GM19463 (cell line): Measurements from ENCODE around the gene KRTAP5-9.
"Not testable (repeated sequence)": the region's sequence is repeated elsewhere in the genome, so short reads cannot be mapped to it uniquely, and the experiment has no call there.

Experiments
- ATAC-seq: cut with Tn5 transposase; IDR thresholded peaks from one replicate; pipeline ENCODE4 v1.9.1; 2021; ENCODE audit warnings: mild to moderate bottlenecking, moderate library complexity; ENCODE audit not compliant: unreplicated experiment

Gene KRTAP5-9

DNA sequence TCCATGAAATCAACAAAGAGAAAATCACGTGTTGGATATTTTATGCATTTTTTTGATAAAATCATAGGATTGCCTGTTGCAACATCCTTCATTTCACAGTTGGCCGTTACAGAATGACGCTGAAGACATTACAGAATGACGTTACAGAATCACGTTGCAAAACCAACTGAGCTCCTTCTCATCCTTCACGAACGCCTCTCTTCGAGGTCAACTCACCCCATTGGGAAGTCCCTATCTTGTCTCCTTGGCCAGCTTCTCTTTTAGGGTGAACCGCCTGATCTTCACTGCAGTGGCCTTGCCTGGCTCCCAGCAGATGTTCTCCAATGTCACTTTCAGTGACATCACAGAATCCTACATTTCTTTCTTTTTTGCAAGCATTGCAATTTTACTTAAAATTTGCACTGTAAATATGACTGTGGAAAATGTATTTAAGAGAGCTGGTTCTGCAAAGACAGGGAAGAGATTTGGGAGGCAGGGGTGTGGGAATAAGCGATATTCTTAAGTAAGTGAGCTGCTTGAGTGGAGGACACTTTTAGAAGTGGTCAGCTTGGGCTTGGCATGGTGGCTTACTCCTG lies 16.1 kb upstream of the KRTAP5-9 start:
- ATAC-seq = no peak

DNA sequence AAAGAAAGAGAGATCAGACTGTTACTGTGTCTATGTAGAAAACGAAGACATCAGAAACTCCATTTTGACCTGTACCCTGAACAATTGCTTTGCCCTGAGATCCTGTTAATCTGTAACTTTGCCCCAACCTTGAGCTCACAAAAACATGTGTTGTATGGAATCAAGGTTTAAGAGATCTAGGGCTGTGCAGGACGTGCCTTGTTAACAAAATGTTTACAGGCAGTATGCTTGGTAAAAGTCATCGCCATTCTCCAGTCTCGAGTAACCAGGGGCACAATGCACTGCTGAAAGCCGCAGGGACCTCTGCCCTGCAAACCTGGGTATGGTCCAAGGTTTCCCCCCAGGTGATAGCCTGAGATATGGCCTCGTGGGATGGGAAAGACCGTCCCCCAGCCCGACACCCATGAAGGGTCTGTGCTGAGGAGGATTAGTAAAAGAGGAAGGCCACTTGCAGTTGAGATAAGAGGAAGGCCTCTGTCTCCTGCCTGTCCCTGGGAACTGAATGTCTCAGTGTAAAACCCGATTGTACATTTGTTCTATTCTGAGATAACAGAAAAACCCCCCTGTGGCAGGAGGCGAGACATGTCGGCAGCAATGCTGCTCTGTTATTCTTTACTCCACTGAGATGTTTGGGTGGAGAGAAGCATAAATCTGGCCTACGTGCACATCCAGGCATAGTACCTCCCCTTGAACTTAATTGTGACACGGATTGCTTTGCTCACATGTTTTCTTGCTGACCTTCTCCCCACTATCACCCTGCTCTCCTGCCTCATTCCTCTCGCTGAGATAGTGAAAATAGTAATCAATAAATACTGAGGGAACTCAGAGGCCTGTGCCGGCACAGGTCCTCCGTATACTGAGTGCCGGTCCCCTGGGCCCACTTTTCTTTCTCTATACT lies 13.3 kb upstream of the KRTAP5-9 start:
- not testable (repeated sequence) for ATAC-seq

DNA sequence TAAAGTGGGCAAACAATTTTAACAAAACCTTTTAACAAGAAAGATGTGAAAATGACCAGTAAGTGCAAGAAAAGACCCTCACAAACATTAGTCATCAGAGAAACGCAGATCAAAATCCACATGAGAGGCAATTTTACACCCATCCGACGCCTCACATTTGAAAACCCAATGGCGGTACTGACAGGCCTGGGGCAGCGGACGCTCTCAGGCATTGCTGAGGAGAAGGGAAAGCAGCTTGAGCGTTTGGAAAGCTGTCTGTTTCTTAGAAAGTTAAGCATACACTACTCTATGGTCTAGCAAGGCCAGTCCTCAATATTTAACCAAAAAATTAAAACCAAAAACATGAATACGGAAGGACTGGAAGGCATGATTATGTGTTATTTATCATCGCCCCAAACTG lies 12.4 kb upstream of the KRTAP5-9 start:
- no peak for ATAC-seq

DNA sequence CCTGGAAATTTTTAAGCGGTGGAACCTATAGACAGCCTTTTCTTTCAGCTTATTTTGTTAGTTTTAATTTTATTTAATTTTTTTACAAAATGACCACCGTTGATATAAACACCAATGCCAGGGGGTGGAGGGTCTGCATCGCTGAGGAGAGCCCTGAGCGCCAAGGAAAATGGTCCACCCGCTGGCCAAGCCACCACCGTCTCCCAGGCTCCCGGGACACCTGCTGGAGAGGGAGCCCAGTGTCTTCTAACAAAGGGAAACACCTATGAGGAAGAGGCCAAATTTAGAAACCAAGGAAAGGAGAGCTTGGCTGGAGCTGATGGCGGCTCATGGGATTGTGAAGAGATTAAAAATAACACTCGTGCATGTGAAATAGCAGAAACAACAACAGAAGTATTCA lies 10.7 kb upstream of the KRTAP5-9 start:
- no peak for ATAC-seq

DNA sequence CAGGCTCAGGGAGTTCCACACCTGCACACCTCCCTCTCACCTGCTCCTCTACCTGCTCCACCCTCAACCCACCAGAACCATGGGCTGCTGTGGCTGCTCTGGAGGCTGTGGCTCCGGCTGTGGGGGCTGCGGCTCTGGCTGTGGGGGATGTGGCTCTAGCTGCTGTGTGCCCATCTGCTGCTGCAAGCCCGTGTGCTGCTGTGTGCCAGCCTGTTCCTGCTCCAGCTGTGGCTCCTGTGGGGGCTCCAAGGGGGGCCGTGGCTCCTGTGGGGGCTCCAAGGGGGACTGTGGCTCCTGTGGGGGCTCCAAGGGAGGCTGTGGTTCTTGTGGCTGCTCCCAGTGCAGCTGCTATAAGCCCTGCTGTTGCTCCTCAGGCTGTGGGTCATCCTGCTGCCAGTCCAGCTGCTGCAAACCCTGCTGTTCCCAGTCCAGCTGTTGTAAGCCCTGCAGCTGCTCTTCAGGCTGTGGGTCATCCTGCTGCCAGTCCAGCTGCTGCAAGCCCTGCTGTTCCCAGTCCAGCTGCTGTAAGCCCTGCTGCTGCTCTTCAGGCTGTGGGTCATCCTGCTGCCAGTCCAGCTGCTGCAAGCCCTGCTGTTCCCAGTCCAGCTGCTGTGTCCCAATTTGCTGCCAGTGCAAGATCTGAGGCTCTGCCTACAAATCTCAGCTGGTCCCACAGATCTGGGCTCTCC lies 10.1 kb upstream of the KRTAP5-9 start, which contains the start of gene KRTAP5-8:
KRTAP5-8 (plus strand) TSS at position 49 of the 689 bp plus-strand sequence; CDS start at position 80, 31 bp downstream.
- ATAC-seq = not testable (repeated sequence)

DNA sequence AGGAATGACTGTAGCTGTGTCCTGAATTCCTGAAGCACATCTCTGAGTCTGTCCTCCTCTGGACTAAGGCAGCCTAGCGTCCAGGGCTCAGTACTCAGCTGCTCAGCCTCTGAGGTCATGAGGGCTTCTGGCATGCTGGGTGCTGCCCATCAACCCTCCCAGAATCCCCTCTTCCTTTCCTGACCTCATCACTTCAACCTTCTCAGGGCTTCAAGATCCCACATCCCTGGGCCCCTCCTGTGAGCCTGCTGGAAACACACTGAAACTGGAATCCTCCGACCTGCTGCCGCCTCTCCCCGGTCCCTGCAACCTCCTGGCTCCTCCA lies 9.6 kb upstream of the KRTAP5-9 start:
- no peak for ATAC-seq

DNA sequence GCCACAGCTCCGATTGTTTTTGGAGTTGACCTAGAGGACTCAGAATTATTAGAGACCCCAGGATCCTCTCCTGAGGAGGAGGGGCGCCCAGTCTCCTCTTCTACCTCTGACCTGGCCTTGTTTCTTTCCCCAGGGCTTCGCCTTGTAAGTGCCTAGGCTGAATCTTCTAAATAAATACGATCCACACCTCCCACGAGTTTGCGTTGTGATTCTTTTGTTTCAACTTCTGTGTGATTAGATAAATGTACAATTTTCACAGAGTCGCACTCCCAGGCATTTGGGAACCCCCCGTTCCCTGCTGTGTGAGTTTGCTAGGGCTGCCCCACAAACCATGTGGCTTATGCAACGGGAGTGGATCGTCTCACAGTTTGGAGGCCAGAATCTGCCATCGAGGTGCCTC lies 9.2 kb upstream of the KRTAP5-9 start:
- no peak for ATAC-seq

DNA sequence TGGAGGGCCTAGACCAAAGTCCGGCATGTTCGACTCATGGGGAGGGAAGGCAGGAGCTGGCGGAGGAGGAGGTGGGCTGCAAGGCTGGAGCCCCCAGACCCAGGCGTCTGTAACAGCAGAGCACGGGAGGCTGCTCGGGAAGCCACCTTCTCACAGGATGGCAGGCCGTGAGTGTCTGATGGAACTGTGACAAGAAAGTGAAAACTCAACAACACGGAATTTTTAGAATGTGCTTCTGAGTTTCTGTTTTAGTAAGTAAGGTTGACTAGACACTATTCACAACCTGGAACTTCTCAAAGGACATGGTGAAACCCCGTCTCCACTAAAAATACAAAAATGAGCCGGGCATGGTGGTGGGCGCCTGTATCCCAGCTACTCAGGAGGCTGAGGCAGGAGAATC lies 8.2 kb upstream of the KRTAP5-9 start:
- not testable (repeated sequence) for ATAC-seq

DNA sequence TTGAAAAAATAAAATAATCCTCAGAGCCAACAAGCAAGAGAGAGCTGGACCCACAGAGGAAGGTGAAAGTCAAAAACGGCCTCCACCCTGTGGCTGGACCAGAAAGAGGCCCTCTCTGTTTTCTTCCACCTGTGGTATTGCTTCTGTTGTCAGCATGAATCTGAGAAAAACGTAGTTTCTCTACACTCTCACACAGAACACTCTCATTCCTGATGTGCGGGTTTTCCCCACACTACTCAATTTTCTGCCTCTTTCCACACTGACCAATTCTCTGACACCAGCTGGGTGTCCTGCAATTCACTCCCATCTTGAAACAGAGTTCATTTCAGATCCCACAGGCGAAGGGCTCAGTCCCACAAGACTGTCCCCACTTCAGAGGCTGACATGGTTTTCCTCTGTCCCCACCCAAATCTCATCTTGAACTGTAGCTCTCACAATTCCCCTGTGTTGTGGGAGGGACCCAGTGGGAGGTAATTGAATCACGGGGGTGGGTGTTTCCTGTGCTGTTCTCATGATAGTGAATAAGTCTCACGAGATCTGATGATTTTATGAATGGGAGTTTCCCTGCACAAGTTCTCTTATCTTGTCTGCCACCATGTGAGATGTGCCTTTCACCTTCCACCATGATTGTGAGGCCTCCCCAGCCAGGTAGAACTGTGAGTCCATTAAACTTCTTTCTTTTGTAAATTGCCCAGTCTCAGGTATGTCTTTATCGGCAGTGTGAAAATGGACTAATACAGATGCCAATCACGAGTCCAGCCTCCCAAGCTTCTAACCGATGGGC lies 7.5 kb upstream of the KRTAP5-9 start:
- not testable (repeated sequence) for ATAC-seq

DNA sequence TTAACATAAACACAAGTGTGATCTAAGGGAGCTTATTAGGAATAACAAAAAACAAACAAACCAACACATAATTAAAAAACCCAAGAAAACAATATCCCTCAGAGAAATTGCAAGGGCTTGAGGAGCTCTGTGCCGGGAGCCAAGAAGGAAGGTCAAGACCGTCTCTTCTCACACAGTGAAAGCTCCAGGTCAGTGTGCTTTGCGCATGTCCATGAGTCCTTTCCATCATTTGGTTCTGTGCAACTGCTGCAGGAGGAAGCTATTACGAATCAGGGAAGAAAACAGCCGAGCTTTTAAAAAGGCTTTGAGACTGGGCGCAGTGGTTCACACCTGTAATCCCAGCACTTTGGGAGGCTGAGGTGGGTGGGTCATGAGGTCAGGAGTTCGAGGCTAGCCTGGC lies 5.8 kb upstream of the KRTAP5-9 start:
- no peak for ATAC-seq

DNA sequence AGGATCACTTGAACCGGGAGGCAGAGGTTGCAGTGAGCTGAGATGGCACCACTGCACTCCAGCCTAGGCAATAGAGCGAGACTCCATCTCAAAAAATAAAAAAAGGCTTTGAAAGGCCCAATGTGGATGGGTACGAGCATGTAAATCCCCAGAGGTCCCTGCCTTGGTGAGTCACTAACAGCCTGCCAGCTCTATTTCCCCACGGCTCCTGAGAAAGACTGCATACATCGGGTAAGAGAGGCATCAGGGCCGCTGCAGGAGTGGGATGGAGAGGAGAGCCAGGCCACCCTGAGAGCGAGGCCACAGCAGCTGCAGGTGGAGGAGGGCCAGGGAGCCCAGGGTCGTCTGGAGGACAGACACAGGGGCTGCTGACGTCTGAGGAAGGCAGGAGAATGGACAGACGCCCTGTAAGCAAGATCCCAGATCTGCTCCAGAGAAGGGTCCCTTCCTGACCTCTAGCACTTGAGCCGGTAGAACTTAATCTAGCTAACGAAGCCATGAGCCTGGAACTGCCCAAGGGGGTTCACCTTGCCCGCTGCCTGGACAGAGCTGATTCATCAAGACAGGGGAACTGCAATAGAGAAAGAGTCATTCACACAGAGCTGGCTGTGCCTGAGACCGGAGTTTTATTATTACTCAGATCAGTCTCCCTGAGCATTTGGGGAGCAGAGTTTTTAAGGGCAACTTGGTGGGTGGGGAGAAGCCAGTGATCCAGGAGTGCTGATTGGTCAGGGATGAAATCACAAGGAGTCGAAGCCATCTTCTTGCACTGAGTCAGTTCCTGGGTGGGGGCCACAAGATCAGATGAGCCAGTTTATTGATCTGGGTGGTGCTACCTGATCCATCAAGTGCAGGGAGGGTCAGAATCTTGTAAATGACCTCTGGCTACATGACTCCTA lies 5.1 kb upstream of the KRTAP5-9 start:
- no peak for ATAC-seq

DNA sequence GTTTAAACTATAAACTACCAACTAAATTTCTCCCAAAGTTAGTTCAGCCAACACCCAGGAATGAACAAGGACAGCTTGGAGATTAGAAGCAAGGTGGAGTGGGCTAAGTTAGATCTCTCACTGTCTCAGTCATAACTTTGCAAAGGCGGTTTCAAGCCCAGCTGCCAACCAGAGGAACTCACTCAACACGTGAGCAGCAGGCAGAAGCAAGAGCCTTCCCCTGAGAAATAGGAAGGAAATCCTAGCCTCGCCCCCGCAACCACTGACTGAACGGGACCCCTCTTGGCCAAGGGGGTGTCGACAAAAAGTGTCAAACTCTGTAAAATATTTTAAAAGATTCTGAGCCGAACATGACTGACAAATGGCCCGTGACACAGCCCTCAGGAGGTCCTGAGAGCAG lies 4.4 kb upstream of the KRTAP5-9 start:
- no peak for ATAC-seq

DNA sequence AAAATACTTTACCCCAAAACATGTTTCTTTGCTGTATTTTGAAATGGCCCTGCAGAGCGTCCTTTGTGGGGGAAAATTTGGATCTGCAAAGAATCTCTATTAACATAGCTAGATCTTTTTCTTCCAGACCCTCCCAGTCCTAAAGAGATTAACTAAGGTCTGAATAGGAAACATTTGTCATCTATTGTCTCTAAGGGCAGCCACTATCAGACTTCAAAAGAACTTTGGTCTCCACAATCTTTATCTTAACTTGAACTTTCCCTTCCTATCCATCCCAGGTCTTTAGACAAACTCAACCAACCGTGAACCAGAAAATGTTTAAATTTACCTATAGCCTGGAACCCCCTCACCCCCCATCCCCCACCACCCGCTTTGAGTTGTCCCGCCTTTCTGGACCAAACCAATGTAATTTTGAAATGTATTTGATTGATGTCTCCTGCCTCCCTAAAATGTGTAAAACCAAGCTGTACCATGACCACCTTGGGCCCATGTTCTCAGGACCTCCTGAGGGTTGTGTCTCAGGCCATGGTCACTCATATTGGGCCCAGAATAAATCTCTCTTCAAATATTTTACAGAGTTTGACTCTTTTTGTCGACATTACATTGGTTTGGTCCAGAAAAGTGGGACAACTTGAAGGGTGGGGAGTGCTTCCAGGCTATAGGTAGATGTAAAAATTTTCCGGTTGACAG lies 3.5 kb upstream of the KRTAP5-9 start:
- ATAC-seq = no peak

DNA sequence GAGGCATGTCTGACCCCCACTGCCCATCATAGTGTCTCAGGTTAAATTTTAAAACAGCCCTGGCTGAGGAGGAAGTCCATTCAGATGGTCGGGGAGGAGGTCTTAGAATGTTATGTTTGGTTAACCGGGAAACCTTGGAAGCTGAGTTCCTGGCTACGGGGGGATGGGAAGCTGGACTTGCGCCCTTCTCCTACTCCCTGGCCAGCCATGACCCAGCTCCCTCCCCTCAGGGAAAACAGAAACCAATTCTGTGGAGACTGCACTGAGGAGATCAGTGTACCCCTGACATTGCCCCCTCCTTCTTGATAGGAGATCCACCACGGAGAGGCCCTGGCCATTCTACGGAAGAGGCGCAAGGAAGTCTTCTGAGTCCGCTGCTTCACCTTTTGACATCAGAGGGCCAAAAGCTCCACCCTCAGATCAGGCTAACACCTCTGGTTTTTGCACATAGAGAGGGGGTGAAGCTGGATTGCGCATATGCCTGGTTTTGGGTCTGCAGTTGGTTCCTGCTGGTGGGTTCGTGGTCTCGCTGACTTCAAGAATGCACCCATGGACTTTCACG lies 2.7 kb upstream of the KRTAP5-9 start:
- ATAC-seq = no peak

DNA sequence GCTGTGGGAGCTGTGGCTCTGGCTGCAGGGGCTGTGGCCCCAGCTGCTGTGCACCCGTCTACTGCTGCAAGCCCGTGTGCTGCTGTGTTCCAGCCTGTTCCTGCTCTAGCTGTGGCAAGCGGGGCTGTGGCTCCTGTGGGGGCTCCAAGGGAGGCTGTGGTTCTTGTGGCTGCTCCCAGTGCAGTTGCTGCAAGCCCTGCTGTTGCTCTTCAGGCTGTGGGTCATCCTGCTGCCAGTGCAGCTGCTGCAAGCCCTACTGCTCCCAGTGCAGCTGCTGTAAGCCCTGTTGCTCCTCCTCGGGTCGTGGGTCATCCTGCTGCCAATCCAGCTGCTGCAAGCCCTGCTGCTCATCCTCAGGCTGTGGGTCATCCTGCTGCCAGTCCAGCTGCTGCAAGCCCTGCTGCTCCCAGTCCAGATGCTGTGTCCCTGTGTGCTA lies 514 bp downstream of the KRTAP5-9 start:
- no peak for ATAC-seq

DNA sequence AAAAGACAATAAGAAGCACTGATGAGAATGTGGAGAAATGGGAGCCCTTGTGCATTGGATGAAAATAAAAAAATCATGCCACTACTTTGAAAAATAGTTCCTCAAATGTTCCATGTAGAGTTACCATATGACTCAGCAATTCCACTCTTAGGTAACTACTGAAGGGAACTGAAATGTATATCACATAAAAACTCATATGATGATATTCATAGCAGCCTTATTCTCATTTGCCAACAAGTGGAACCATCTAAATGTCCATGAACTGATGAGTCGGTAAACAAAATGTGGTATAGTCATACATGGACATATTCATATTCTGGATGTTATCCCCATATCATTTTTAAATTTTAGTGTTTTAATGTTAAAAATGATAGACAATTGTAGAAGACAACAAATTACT lies 3.5 kb downstream of the KRTAP5-9 start:
- no peak for ATAC-seq

DNA sequence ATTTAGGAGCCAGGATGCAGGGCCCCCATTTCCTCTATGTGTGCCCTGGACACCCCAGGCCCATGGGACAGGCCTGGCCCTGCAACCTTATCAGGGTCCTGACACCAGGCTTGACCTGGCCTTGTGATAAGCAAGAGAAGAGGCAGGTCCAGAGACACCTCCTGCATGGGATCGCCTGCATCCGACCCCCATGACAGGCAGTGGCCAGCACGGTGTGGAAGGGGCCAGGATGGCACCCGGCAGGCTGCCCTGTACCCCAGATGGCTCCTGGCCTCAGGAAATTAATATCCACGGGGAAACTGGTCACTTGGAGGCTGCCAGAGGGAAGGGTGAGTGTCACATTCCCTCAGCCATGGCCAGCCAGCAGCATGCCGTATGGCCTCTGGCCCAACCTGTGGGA lies 6.8 kb downstream of the KRTAP5-9 start:
- no peak for ATAC-seq

DNA sequence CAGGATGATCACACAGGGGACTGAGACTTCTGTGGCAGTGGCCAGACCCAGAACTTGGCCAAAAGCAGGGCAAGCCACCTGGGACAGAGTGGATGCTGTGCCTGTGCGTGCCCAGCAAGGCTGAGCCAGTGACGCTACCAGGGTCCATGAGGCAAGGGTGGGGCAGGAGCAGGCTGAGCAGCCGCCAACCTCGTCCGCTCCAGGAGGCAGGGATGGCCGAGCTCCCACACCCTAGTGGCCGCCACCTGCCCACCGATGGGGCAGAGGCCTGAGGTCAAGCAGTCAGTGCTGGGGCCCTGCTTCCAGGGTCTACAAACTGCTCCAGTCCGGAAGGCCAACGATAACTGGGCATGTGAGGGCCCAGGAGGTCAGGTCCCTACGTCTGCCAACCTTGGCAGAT lies 7.3 kb downstream of the KRTAP5-9 start:
- ATAC-seq = no peak

DNA sequence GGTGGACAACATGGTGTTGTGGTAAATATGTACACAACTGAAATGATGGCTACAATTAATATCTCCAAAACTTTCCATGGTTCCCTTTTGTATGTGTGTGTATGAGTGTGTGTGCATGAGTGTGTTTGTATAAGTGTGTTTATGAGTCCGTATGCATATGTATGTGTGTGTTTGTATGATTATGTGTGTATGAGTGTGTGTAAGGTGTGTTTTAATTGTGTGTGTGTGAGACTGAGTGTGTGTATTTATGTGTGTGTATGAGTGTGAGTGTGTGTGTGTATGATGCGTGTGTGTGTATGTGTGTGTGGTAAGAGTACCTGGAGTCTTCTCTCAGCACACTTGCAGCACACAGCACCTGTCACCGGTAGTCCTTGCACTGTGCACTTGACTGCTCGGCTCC lies 7.8 kb downstream of the KRTAP5-9 start:
- ATAC-seq = no peak
